GM18526 (cell line): ENCODE measurements around the gene AIG1.

Experiments used
- POLR2A ChIP-seq: IDR thresholded peaks from 3 replicates; pipeline ENCODE4 v1.6.1; 2011; ENCODE audit not compliant: insufficient read length; ENCODE audit errors: extremely low read depth

The AIG1 gene, protein sequence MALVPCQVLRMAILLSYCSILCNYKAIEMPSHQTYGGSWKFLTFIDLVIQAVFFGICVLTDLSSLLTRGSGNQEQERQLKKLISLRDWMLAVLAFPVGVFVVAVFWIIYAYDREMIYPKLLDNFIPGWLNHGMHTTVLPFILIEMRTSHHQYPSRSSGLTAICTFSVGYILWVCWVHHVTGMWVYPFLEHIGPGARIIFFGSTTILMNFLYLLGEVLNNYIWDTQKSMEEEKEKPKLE

DNA sequence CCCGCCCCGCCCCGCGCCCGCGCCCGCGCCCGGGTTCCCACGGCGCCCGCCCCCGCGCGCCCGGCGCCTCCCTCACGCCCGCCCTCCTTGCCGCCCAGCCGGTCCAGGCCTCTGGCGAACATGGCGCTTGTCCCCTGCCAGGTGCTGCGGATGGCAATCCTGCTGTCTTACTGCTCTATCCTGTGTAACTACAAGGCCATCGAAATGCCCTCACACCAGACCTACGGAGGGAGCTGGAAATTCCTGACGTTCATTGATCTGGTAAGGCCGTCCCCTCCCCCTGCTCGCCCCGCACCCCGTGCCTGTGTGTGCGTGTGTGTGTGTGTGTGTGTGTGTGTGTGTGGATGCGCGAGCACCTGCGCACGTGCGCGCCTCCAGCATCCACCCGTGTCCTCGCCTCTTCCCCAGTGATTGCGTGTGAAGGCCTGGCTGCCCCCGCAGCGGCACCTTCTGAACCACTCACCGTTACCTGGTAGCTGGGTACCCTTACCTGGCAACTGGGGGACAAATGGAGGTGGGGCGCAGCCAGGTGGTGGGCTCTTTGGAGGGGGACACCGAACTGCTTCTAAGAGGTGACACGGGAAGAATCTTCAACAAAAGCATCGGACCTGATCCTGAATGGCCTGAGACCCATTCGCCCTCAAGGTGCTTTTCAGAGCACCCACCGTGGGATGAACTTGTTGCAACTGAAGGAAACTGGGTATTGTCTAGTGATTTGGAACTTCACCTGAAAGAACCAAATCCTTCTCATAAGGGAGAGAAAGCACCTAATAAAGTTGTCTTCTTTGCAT lies at the start of gene AIG1:
TSS of gene AIG1 (plus strand) at position 84 of the 791 bp plus-strand sequence. CDS start at position 121, 37 bp downstream.
- TF ChIP-seq POLR2A = peak; percentile 66

DNA sequence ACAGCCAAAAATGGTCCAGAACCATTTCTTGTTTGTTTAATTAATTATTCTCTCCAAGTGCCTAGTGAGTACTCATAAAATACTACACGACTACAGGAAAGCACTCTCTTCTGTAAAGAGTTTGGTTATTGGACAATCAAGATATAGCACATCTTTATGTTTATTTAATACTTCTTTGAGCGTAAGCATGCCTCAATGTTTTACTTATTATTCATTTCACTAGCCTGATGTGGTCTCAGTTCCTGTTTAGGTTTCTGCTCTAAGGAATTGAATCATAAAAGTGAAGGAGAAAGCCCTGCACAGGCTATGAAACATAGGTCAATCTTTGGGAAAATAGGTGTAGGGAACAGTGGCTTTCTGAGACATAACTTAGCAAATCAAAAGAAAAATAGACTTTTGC lies 45.9 kb upstream of the AIG1 start:
- TF ChIP-seq POLR2A = no peak

DNA sequence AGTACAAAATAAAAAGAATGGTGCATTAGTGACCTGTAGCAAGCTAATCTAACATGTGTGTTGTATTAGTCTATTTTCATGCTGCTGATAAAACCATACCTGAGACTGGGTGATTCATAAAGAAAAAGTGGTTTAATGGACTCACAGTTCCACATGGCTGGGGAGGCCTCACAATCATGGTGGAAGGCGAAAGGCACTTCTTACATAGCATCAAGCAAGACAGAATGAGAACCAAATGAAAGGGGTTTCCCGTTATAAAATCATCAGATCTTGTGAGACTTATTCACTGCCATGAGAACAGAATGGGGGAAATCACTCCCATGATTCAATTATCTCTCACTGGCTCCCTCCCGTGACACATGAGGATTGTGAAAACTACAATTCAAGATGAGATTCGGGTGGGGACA lies 45.4 kb upstream of the AIG1 start:
- TF ChIP-seq POLR2A = no peak

GRCh38 chr6:143018955-143019354 lies 41.7 kb upstream of the AIG1 start:
- TF ChIP-seq POLR2A = no peak

DNA sequence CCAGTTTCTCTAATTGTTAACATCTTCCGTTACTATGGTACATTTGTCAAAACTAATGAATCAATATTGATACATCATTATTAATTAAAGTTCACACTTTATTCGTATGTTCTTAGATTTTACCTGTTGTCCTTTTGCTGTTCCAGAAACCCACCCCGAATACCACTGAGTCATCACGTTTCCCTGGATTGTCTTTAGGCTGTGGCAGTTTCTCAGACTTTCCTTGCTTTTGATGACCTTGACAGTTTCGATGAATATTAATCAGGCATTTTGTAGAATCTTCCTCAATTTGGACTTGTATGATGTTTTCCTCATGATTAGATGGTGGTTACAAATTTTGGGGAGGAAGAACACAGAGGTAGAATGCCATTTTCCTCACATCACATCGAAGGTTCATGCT lies 39.1 kb upstream of the AIG1 start:
- TF ChIP-seq POLR2A = no peak

DNA sequence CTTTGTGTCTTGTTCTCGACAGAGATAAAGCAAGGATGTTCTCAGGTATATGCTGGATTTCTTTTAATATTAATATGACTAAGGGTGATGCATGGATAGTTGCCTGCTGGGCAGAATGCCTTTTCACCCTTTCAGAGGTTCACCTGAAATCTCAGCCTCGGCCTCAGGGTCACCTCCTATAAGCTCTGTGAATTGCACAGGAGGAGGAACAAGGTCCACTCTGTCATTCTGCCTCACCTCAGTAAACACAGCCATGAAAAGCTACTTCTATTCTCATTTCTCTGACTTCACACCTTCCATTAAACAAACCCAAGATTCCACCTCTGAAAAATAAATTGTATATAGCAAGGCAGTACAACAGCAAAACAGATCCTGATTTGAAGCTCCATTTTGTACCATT lies 38.1 kb upstream of the AIG1 start:
- TF ChIP-seq POLR2A = no peak

DNA sequence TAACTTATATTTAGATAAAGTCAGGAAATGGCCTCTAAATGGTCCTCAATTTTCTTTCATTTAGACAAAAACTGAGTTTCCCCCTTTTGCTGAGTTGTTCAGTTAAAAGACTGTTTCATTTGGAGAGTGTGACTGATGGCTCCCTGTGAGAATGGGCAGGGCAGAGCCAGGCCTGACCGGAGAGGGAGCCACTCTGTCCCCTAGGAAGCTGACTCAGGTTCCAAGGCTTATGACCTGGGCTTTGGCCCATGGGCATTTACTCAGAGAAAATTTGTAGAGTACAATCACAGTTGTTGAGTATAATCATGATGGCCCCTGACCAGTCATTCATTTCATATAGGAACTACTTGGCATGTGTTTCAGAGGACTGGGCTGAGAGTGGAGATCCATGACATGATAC lies 37.0 kb upstream of the AIG1 start:
- TF ChIP-seq POLR2A = no peak

DNA sequence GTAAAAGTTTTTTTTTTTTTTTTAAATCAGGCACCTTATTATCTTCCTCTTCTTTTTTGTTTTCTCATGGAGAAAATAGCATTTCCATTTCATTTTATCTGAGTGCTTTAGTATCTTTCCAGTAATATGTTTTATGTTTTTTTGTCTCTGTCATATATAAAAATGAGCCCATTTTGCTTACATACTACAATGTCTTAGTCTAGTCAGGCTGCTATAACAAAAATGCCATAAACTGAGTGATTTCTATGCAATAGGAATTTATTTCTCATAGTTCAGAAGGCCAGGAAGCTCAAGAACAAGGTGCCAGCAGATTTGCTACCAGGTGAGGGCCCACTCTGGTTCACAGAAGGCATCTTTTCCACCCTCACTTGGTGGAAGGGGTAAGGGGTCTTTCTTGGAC lies 35.7 kb upstream of the AIG1 start:
- TF ChIP-seq POLR2A = no peak

DNA sequence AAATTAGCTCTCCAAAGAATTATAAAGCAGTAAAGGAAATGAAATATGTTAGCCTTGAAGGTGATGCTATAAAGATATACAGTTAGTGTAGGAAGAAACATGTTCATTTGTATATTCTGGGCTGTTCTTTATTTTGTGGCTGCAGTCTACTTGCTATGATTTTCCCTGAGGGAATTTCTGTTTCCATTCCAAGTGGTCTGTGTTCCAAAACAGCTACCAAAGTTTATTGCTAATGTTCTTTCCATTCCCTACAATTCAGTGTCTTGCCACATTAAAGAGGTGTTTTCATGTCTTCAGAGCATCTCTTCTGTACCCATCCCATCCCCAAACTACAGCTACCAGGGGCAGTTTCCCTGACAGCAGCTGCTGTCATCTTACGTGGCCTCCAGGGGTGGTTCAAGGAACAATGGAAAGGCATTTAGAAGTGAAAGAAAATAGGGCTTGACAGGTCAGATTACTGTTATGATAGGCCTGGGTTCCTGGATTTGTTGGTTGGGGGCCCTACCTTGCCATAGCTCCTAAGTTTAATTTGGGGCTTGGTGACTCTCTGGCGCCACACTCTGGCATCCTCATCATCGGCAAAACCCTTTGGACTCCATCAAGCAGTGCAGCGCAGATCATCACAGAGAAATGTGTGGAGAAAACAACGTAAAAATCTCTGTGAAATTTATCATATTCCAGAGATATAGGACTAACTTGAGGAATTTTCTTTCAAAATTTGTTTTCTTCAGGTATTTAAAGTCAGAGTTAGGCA lies 33.8 kb upstream of the AIG1 start:
- no peak for TF ChIP-seq POLR2A

GRCh38 chr6:143034689-143035334 lies 25.9 kb upstream of the AIG1 start:
- TF ChIP-seq POLR2A = no peak

DNA sequence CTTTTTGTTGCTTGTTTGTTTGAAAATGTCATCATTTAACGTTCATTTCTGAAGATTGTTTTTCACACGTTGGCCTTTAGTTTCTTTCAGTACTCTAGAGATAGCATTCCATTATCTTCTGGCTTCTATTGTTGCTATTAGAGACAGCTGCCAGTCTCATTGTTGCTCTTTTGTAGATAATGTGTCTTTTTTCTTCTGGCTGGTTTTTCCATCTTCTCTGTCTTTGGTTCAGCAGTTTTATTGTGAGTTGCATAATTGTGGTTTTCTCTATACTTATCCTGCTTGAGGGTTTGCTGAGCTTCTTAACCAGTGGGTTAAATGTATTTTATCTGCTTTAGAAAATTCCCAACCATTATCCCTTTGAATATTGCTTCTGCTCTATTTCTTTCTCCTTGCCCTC lies 23.2 kb upstream of the AIG1 start:
- TF ChIP-seq POLR2A = no peak

DNA sequence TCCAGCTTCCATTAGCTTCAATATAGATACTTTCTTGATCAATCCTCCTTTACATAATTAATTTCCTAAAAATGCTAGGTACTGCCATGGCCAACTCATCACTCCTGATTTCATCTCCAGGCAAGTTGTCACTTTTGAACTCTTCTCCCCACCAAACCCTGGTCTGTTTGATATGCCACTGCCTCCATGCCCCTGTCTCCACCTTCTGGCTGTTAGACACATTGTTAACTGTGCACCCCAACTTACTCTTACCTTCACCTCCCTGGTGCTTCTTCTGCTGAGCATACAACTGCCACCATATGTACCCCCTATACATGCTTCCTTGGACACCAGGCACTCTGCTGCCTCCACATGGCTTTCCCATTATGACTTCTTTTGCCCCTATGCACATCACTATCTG lies 21.9 kb upstream of the AIG1 start:
- TF ChIP-seq POLR2A = no peak

- no peak for TF ChIP-seq POLR2A
These were observed 21.1 kb upstream of the AIG1 start for GRCh38 chr6:143039548-143039947.

DNA sequence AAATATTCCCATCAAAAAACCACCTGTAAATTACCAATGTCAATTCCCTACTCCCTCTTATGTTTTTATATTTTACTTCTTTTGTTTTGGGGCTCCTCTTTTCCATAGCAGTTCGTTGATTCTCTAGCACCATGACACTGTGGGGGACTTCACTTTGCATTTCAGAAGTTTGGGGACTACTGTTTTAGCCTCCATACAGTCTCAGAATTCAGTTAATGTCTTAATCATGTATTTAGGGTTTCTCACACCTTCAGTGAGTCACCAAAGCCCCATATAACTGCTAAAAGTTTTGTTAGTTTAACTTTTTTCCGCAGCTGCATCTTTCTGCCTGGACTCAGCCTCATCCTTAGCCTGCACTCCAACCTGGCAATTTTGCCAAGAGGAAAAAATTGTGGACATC lies 20.7 kb upstream of the AIG1 start:
- TF ChIP-seq POLR2A = no peak

DNA sequence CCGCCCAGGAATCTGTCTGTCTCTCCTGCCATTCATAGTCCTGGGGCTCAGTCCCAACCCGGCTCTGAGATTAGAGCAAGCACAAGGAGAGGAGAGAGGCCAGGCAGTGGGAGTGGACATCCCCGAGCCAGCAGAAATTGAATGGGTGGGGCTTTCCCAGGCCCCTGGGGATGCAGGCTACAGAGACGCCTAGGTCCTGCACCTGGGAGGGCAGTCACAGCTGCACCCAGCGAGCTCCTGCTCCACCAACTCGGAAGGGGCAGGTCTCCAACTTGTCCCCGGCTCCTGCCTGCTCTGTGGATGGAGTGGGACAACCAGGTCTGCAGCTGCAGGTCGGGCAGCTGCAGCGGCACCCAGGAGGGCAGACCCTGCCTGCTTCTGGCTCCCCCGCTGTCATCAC lies 11.1 kb upstream of the AIG1 start:
- no peak for TF ChIP-seq POLR2A

GRCh38 chr6:143050509-143050908 lies 10.2 kb upstream of the AIG1 start:
- no peak for TF ChIP-seq POLR2A

DNA sequence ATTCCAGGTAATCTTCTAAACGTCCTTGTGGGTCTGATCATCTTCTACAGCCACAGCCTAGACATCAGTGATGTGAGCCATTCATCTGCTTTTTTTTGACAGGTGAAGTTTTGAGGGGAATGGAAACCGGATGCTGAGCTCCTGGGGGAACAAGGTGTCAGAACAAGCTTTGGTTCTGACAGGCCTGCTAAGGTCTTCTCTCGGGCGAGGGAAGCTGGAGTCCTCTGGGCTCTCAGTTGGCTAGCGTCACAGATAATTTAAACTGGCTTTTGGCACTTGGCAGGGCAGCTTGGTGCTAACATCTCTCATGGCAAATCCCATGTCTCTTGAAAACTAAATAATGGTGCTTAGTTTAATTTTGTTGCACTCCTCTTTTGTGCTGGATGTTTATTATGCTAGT lies 8.4 kb upstream of the AIG1 start:
- no peak for TF ChIP-seq POLR2A
